Measurements from ENCODE around the gene RAP2A. TPM values are rescaled to one million over a fixed set of nuclear protein-coding genes. Genes with fewer than 3 reads are reported as not detected.

Gene RAP2A
- total and polyA plus RNA-seq, 9 of the 15 experiments (the other 6 are each of a cell fraction or from before 2014, with no cell fraction given) = 1.8 to 11.7 (median 5.6) TPM

GRCh38 chr13:97460004-97460775 is 26.2 kb downstream of the RAP2A start:
- CTCF ChIA-PET (ENCODE audit: low intra/inter-chr PET ratio) = no interaction called here
- intact Hi-C loops (cut with micrococcal nuclease) = no loop called here

More at GRCh38 chr13:97460004-97460775, 26.2 kb downstream of the RAP2A start:
- no peak overlapping the region for H3K4me3 ChIP-seq
- no peak overlapping the region for H2AFZ ChIP-seq (ENCODE audit: low read depth, low read length)
- no peaks in the 10 kb centered on the region for H3K9me1 ChIP-seq (ENCODE audit: control insufficient read depth, insufficient read depth, low read length)
- 32% methylated on average over 7 of the region's 7 CpGs for WGBS (ENCODE audit: insufficient coverage, low coverage, missing lambda C conversion rate)
- in situ Hi-C loops (cut with MboI) = no loop called here
- H3K79me2 ChIP-seq (ENCODE audit: control insufficient read depth, insufficient read depth, low read length) = no peaks in the 10 kb centered on the region
- H4K20me1 ChIP-seq (replicated peaks; ENCODE audit: control insufficient read depth, insufficient read depth, low read length) = no peaks in the 10 kb centered on the region
- no peaks in the 10 kb centered on the region for H3K9me3 ChIP-seq (replicated peaks; ENCODE audit: control insufficient read depth, insufficient read depth, low read depth, low read length)
- no peak overlapping the region for H3K27ac ChIP-seq (ENCODE audit: extremely low read depth, low read depth, low read length)
- no TSS peak for BruUV-seq (replicated peaks)
- no peak overlapping the region for H3K9ac ChIP-seq (ENCODE audit: insufficient read depth in 1 of 2, low read depth in 2 of 2, low read length in 2 of 2)
- no peak for TF ChIP-seq RBM17 (IDR thresholded peaks at IDR 0.05; ENCODE audit: borderline replicate concordance, low read depth, low read length)
- TF ChIP-seq, protein P1, sequence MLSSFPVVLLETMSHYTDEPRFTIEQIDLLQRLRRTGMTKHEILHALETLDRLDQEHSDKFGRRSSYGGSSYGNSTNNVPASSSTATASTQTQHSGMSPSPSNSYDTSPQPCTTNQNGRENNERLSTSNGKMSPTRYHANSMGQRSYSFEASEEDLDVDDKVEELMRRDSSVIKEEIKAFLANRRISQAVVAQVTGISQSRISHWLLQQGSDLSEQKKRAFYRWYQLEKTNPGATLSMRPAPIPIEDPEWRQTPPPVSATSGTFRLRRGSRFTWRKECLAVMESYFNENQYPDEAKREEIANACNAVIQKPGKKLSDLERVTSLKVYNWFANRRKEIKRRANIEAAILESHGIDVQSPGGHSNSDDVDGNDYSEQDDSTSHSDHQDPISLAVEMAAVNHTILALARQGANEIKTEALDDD (IDR thresholded peaks at IDR 0.05) = peak; percentile 52; the same call in 1 of the 2 replicates
- TF ChIP-seq NCOA2 (IDR thresholded peaks at IDR 0.05; ENCODE audit: partially characterized antibody in 2 of 2) = no peak
- TF ChIP-seq YY1 (IDR thresholded peaks at IDR 0.05; ENCODE audit: borderline replicate concordance in 1 of 3, control insufficient read depth in 1 of 3, extremely low read depth in 1 of 3, insufficient read depth in 3 of 3, insufficient read length in 1 of 3, insufficient replicate concordance in 2 of 3, low read depth in 1 of 3, low read length in 2 of 3) = peak in 1 of 3 experiments; percentile 14
- FAIRE-seq (no peak), DNase-seq (ENCODE audit: extremely low read depth in 1 of 4, low spot score in 3 of 4) (no peak), ATAC-seq (no peak)
- no peaks in the 10 kb centered on the region for H3K27me3 ChIP-seq (ENCODE audit: control insufficient read depth in 2 of 2, insufficient read depth in 2 of 2, low read length in 2 of 2)
- no peaks in the 10 kb centered on the region; a peak in 1 of 5 replicates for H3K4me1 ChIP-seq (replicated peaks in 1 of 2; ENCODE audit: control insufficient read depth in 2 of 2, insufficient read depth in 2 of 2, low read length in 2 of 2)
- POLR2A ChIA-PET = no interaction called here
- no peaks in the 10 kb centered on the region for H3K36me3 ChIP-seq (ENCODE audit: control insufficient read depth, insufficient read depth, low read length)
- no peak overlapping the region for H3K4me2 ChIP-seq (ENCODE audit: insufficient read depth, low read length)
